Heart left ventricle (tissue), 16 donors: ENCODE results near the gene HMGA1. TPM values are rescaled to one million over a fixed set of nuclear protein-coding genes. Genes with fewer than 3 reads are reported as not detected.
A peak's percentile ranks its signal among the peaks of the same experiment; 100 is the strongest.

Experiments
- ATAC-seq, 4 donors: fragments of 200-7000 bp; cut with Tn5 transposase; one replicate each; pipeline ENCODE4 v1.9.1; 2020 to 2022; ENCODE audit warnings: moderate library complexity in 4 of 4, mild to moderate bottlenecking in 3 of 4, moderate number of reproducible peaks in 1 of 4
- DNase-seq, 5 donors: peaks; one replicate each; pipeline ENCODE4 v3.0.0-alpha.2; 2020
- H3K27ac ChIP-seq, 12 donors: fragments of 200-600 bp; sonication (generic) in 4 of 12; one replicate each; pipeline versions ENCODE4 v1.5.0 to v1.8.0; 2016 to 2022; ENCODE audit warnings: mild to moderate bottlenecking in 2 of 12
- H3K27me3 ChIP-seq, 9 donors: fragments of 200-600 bp; sonication (generic) in 2 of 9; one replicate each; pipeline versions ENCODE4 v1.5.1 to v1.8.0; 2016 to 2022; ENCODE audit warnings: mild to moderate bottlenecking in 3 of 9
- H3K36me3 ChIP-seq, 9 donors: fragments of 200-600 bp; sonication (generic) in 2 of 9; one replicate each; pipeline versions ENCODE4 v1.5.0 to v1.8.0; 2018 to 2022; ENCODE audit warnings: mild to moderate bottlenecking in 2 of 9
- H3K4me1 ChIP-seq, 12 donors: fragments of 200-600 bp; sonication (generic) in 4 of 12; one replicate each; pipeline versions ENCODE4 v1.5.0 to v1.8.0; 2016 to 2022; ENCODE audit warnings: mild to moderate bottlenecking in 3 of 12
- H3K4me3 ChIP-seq, 12 donors: fragments of 200-600 bp; sonication (generic) in 4 of 12; one replicate each; pipeline versions ENCODE4 v1.5.0 to v1.8.0; 2017 to 2022; ENCODE audit warnings: mild to moderate bottlenecking in 9 of 12, moderate library complexity in 4 of 12
- H3K9me3 ChIP-seq, 12 donors: fragments of 200-600 bp; sonication (generic) in 4 of 12; one replicate each; pipeline versions ENCODE4 v1.5.0 to v1.8.0; 2016 to 2022; ENCODE audit warnings: mild to moderate bottlenecking in 1 of 12
- POLR2A ChIP-seq, 2 donors: fragments of 450-650 bp; IDR thresholded peaks; one replicate each; pipeline ENCODE4 v1.6.1; 2017; ENCODE audit warnings: antibody characterized with exemption in 2 of 2, mild to moderate bottlenecking in 2 of 2, moderate library complexity in 2 of 2
- WGBS, 4 donors: extraction: QIAGEN DNeasy Blood & Tissue Kit in 2 of 4; methylation state at CpG; one replicate each; pipeline versions ENCODE4 v1.1.5 to v1.1.7; 2013 to 2018; 5-methylcytosine and 5-hydroxymethylcytosine counted together
- intact Hi-C, 10 donors: fragments of 100-400 bp; cut with DNase I; formaldehyde crosslinking; loops; one replicate each; pipeline versions ENCODE4 v1.11.1 to v1.14.2; 2022
- polyA plus RNA-seq, 2 donors: library from polyadenylated mRNA; stranded (reverse); fragments of 200-250 nt; gene quantifications; one replicate each; pipeline ENCODE4 v1.2.3, GENCODE V29; 2013
- total RNA-seq, 9 donors: library from RNA; depleted of rRNA in 2 of 9; stranded (reverse); fragments of >200 nt in 2 of 9; fragmentation: NEBNext Ultra II Directional in 3 of 9; extraction: Animal tissue kit (Norgen Biotek cat#: 25700) in 3 of 9; gene quantifications; one replicate each; pipeline versions ENCODE4 v1.1.0 to v1.2.4, GENCODE V29; 2016 to 2023
- TF ChIP-seq, protein P1 (sequence below), 12 donors: fragments of 200-600 bp; sonication (generic) in 4 of 12; IDR thresholded peaks; one replicate each; pipeline versions ENCODE4 v1.5.0 to v1.8.0; 2018 to 2022; ENCODE audit warnings: antibody characterized with exemption in 12 of 12, mild to moderate bottlenecking in 5 of 12
- donor health status: ischemic (EF 13 %, LVEDD 7.1; RV severe dilation, severe dysfunction).
- donor health status: healthy with polysubstance abuse.
- donor health status: DM: no; HTN: yes; CAD: no.
- donor health status: DM: no; HTN: no; CAD: no.
- donor health status: ischemic (EF 25% LVEDD 6.9; RV normal size, moderate dysfunction).
- donor health status: ischemic (EF 25% LVEDD 5.7; RV mildly dilated, moderate dysfunction).
- donor health status: healthy.
- donor health status: DM: yes; HTN: yes; CAD: no.
- donor health status: ischemic (EF 35%, LVEDD 5.7; RV mildly dilated, moderate dysfunction).
- donor health status: nonischemic (EF 11% LVEDD 7.7; RV severe dilation, severe dysfunction).
- donor health status: DM: yes; HTN: yes; CAD: no.
- donor health status: PGD.
- donor health status: ischemic (EF 29% LVEDD 5.4; RV normal size, mild dysfunction).
- donor health status: nonischemic (EF 23%, LVEDD 6.1; RV moderate dilation, normal function).

HMGA1 gene
- total and polyA plus RNA-seq, 11 donors: 23.0 to 76.1 (median 44.8) TPM

DNA sequence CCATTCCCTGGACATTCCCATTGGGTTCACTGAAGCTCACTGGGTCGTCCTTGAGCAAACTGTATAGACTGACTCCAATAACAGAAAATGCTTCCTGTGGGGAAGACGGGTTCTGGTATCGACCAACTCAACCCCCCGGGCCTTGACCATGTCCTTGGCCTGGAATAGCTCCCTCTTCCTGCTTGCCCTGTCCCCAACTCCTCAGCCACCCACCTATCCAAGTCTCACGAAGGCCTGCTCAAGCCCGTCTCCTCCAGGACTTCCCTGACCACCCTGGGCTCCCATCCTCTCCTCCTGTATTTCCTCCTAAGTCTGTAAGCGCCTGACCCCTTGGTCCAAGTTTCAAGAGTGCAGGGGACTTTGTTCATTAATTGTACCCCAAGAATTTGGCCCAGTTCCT is 2.8 kb upstream of the HMGA1 start:
- WGBS, 4 donors: 88 to 91% (median 90%) methylated on average over 7 of the region's 7 CpGs
- H3K27me3 ChIP-seq: no peaks in the 10 kb centered on the region
- H3K4me1 ChIP-seq: peaks cover 0 to 25% (median 12%) of the 10 kb centered on the region in 12 donors
- no peaks in the 10 kb centered on the region for H3K9me3 ChIP-seq
- TF ChIP-seq POLR2A (IDR thresholded peaks at IDR 0.05): no peak
- TF ChIP-seq, protein P1, sequence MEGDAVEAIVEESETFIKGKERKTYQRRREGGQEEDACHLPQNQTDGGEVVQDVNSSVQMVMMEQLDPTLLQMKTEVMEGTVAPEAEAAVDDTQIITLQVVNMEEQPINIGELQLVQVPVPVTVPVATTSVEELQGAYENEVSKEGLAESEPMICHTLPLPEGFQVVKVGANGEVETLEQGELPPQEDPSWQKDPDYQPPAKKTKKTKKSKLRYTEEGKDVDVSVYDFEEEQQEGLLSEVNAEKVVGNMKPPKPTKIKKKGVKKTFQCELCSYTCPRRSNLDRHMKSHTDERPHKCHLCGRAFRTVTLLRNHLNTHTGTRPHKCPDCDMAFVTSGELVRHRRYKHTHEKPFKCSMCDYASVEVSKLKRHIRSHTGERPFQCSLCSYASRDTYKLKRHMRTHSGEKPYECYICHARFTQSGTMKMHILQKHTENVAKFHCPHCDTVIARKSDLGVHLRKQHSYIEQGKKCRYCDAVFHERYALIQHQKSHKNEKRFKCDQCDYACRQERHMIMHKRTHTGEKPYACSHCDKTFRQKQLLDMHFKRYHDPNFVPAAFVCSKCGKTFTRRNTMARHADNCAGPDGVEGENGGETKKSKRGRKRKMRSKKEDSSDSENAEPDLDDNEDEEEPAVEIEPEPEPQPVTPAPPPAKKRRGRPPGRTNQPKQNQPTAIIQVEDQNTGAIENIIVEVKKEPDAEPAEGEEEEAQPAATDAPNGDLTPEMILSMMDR (IDR thresholded peaks at IDR 0.05): no peak
- DNase-seq: no peak
- H3K27ac ChIP-seq: no peak overlapping the region
- H3K4me3 ChIP-seq: no peak overlapping the region
- H3K36me3 ChIP-seq: no peaks in the 10 kb centered on the region
- intact Hi-C loops: loop anchor here in 1 of 10 donors (5.0 kb wide), 1 partner anchor 37 kb away; no protein-coding TSS in a partner anchor
- no peak for ATAC-seq

GRCh38 chr6:34234667-34235306 is 1.9 kb upstream of the HMGA1 start:
- Histone ChIP-seq H3K27ac (peak overlapping the region in 7 of 12 donors; percentile 81 to 94 (median 87)), H3K4me1 (peaks cover 0 to 25% (median 12%) of the 10 kb centered on the region in 12 donors), H3K27me3 (no peaks in the 10 kb centered on the region), H3K36me3 (no peaks in the 10 kb centered on the region), H3K4me3 (peak overlapping the region in 1 of 12 donors; percentile 73), H3K9me3 (no peaks in the 10 kb centered on the region)
- intact Hi-C loops: loop anchor here in 2 of 10 donors (5.0 kb wide), 1 partner anchor 37 kb away; no protein-coding TSS in a partner anchor
- 78 to 84% (median 82%) methylated on average over 43 to 53 of the region's 53 CpGs for WGBS, 4 donors
- ATAC-seq: no peak
- DNase-seq: no peak
- TF ChIP-seq, protein P1 (IDR thresholded peaks at IDR 0.05): no peak
- TF ChIP-seq POLR2A (IDR thresholded peaks at IDR 0.05): no peak

- no peak for TF ChIP-seq POLR2A (IDR thresholded peaks at IDR 0.05)
- TF ChIP-seq, protein P1 (IDR thresholded peaks at IDR 0.05): no peak
- intact Hi-C loops: loop anchor here in 1 of 10 donors (5.0 kb wide), 1 partner anchor 38 kb away; no protein-coding TSS in a partner anchor
- Histone ChIP-seq H3K4me1 (peaks cover 0 to 25% (median 12%) of the 10 kb centered on the region in 12 donors), H3K27me3 (no peaks in the 10 kb centered on the region), H3K9me3 (no peaks in the 10 kb centered on the region), H3K27ac (peak overlapping the region in 11 of 12 donors; percentile 19 to 94 (median 86)), H3K36me3 (peaks cover 0 to 1% (median 0%) of the 10 kb centered on the region in 9 donors), H3K4me3 (peak overlapping the region in 10 of 12 donors; percentile 62 to 85 (median 75))
- WGBS, 4 donors: 33 to 57% (median 37%) methylated on average over 41 to 75 of the region's 75 CpGs
- DNase-seq (peak; percentile 58 to 79 (median 61)), ATAC-seq (peak in 3 of 4 donors; percentile 35 to 47 (median 36))
These were observed 1.2 kb upstream of the HMGA1 start for GRCh38 chr6:34235307-34236130.

DNA sequence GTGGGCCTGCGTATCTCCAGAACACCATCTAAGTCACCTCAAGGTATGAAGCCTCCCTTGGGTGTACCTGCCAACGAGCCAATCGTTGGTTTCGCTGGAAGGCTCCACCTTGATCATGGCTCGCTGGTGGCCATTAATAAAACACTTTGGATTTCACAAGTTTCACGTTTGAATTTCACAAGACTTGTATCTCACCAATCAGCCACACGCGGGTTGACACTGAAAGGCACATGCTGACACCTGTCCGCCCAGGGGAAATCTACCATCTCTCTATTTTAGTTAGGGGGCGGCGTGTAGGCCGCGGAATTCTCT is 586 bp upstream of the HMGA1 start:
- peak in 1 of 4 donors; percentile 3 for ATAC-seq
- peak in 1 of 5 donors; percentile 25 for DNase-seq
- H3K27me3 ChIP-seq: no peaks in the 10 kb centered on the region
- peaks cover 0 to 25% (median 12%) of the 10 kb centered on the region in 12 donors for H3K4me1 ChIP-seq
- WGBS, 4 donors: 39 to 64% (median 44%) methylated on average over 13 of the region's 13 CpGs
- H3K4me3 ChIP-seq: peak overlapping the region; percentile 62 to 85 (median 74)
- H3K9me3 ChIP-seq: no peaks in the 10 kb centered on the region
- H3K36me3 ChIP-seq: peaks cover 0 to 7% (median 0%) of the 10 kb centered on the region in 9 donors
- peak overlapping the region in 11 of 12 donors; percentile 19 to 94 (median 86) for H3K27ac ChIP-seq
- intact Hi-C loops: loop anchor here in 1 of 10 donors (5.0 kb wide), 1 partner anchor 39 kb away; no protein-coding TSS in a partner anchor
- TF ChIP-seq, protein P1 (IDR thresholded peaks at IDR 0.05): no peak
- no peak for TF ChIP-seq POLR2A (IDR thresholded peaks at IDR 0.05)
